ENCODE data around the gene SLC6A6. TPM values are rescaled to one million over a fixed set of nuclear protein-coding genes. Genes with fewer than 3 reads are reported as not detected.
A peak's percentile ranks its signal among the peaks of the same experiment; 100 is the strongest.

The SLC6A6 gene
- total RNA-seq, 6 experiments from 2014 or later: 1.5 to 8.2 (median 4.1) TPM

DNA sequence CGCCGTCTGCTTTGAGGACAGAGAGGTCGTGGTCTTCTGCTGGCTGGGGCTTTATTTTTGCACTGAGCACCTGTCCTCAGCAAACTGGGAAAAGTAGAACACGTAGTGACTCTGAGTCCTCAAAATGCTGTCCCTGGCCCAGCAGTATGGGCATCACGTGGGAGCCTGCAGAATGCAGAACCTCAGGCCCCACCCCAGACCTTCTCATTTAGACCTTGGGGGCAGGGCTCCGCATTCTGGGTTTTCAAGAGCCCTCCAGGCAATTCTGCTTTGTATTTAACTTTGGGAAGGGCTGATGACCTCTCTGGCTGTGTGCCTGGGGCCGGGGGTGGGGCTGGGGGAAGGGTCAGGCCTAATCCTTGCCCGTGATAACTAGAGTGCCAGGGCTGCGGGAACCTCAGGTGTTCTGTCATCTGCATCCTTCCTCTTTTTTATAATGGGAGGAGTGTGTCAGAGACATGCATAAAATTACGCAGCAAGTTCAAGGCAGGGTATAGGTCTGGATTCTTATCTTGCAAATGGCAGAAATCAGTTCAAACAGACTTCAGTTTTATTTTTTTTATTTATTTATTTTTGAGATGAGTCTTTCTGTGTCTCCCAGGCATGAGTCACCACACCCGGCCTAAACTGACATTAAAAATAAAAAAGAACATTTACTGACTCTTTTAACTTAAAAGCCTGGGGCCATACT, 11.1 kb downstream of the SLC6A6 start:
- WGBS (ENCODE audit: insufficient coverage, low coverage, low lambda C conversion rate, missing lambda C conversion rate): 31% methylated on average over 2 of the region's 11 CpGs
- intact Hi-C loops (cut with DNase I): no loop called here

GRCh38 chr3:14414846-14415464, 12.5 kb downstream of the SLC6A6 start:
- no peak for ATAC-seq
- H3K27ac ChIP-seq: no peak overlapping the region
- DNase-seq: no peak
- peaks cover 0 to 5% (median 0%) of the 10 kb centered on the region in 4 donors for H3K4me1 ChIP-seq
- 30% methylated on average over 2 of the region's 5 CpGs for WGBS (ENCODE audit: insufficient coverage, low coverage, low lambda C conversion rate, missing lambda C conversion rate)
- H3K27me3 ChIP-seq: peaks cover 0 to 25% of the 10 kb centered on the region in 2 donors
- H3K36me3 ChIP-seq: no peaks in the 10 kb centered on the region
- intact Hi-C loops (cut with DNase I): no loop called here
- H3K4me3 ChIP-seq: no peak overlapping the region
- TF ChIP-seq POLR2A (IDR thresholded peaks at IDR 0.05): no peak
- no peaks in the 10 kb centered on the region for H3K9me3 ChIP-seq

More for the DNA sequence above, 11.1 kb downstream of the SLC6A6 start:
- Histone ChIP-seq H3K36me3 (no peaks in the 10 kb centered on the region), H3K4me3 (no peak overlapping the region), H3K27me3 (peaks cover 0 to 15% of the 10 kb centered on the region in 2 donors), H3K4me1 (peaks cover 0 to under 1% (median 0%) of the 10 kb centered on the region in 4 donors), H3K9me3 (no peaks in the 10 kb centered on the region), H3K27ac (no peak overlapping the region)
- no peak for TF ChIP-seq POLR2A (IDR thresholded peaks at IDR 0.05)
- TF ChIP-seq, protein P1, sequence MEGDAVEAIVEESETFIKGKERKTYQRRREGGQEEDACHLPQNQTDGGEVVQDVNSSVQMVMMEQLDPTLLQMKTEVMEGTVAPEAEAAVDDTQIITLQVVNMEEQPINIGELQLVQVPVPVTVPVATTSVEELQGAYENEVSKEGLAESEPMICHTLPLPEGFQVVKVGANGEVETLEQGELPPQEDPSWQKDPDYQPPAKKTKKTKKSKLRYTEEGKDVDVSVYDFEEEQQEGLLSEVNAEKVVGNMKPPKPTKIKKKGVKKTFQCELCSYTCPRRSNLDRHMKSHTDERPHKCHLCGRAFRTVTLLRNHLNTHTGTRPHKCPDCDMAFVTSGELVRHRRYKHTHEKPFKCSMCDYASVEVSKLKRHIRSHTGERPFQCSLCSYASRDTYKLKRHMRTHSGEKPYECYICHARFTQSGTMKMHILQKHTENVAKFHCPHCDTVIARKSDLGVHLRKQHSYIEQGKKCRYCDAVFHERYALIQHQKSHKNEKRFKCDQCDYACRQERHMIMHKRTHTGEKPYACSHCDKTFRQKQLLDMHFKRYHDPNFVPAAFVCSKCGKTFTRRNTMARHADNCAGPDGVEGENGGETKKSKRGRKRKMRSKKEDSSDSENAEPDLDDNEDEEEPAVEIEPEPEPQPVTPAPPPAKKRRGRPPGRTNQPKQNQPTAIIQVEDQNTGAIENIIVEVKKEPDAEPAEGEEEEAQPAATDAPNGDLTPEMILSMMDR (IDR thresholded peaks at IDR 0.05): no peak
- DNase-seq: no peak
- ATAC-seq: peak in 1 of 4 donors; percentile 3

DNA sequence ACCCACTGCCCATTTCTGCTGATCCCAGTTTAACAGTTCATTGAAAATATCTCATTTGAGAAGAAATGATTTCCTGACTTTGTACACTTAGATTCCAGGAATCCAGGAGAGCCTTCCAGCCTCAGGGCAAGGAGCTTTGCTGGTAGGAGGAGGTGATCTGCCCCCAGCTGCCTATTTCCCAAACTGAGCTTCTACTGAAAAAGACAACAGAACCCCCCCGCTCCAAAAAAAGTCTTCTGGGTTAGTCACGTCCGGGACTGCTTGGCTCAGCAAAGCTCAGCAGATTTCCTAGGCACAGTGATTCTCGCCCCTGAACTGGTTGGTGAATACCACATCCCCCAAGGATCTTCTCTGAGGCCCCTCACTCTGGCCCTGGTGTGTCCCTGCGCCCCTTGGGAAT, 13.1 kb downstream of the SLC6A6 start:
- no peaks in the 10 kb centered on the region for H3K36me3 ChIP-seq
- H3K4me3 ChIP-seq: no peak overlapping the region
- 71% methylated on average over 4 of the region's 5 CpGs for WGBS (ENCODE audit: insufficient coverage, low coverage, low lambda C conversion rate, missing lambda C conversion rate)
- H3K4me1 ChIP-seq: peaks cover 0 to 9% (median 0%) of the 10 kb centered on the region in 4 donors
- intact Hi-C loops (cut with DNase I): no loop called here
- no peak overlapping the region for H3K27ac ChIP-seq
- TF ChIP-seq, protein P1 (IDR thresholded peaks at IDR 0.05): no peak
- no peak for TF ChIP-seq POLR2A (IDR thresholded peaks at IDR 0.05)
- DNase-seq (no peak), ATAC-seq (no peak)
- H3K9me3 ChIP-seq: no peaks in the 10 kb centered on the region
- peaks cover 0 to 25% of the 10 kb centered on the region in 2 donors for H3K27me3 ChIP-seq

GRCh38 chr3:14416453-14416852, 14.0 kb downstream of the SLC6A6 start:
- ATAC-seq (no peak), DNase-seq (no peak)
- Histone ChIP-seq H3K27ac (no peak overlapping the region), H3K36me3 (no peaks in the 10 kb centered on the region), H3K27me3 (peaks cover 0 to 25% of the 10 kb centered on the region in 2 donors), H3K9me3 (no peaks in the 10 kb centered on the region), H3K4me3 (no peak overlapping the region), H3K4me1 (peaks cover 0 to 9% (median under 1%) of the 10 kb centered on the region in 4 donors)
- WGBS (ENCODE audit: insufficient coverage, low coverage, low lambda C conversion rate, missing lambda C conversion rate): 10% methylated on average over 2 of the region's 6 CpGs
- intact Hi-C loops (cut with DNase I): no loop called here
- TF ChIP-seq, protein P1 (IDR thresholded peaks at IDR 0.05): no peak
- no peak for TF ChIP-seq POLR2A (IDR thresholded peaks at IDR 0.05)
